ENCODE data around the gene TSPAN31.
A peak's percentile ranks its signal among the peaks of the same experiment; 100 is the strongest.

Gene TSPAN31

DNA sequence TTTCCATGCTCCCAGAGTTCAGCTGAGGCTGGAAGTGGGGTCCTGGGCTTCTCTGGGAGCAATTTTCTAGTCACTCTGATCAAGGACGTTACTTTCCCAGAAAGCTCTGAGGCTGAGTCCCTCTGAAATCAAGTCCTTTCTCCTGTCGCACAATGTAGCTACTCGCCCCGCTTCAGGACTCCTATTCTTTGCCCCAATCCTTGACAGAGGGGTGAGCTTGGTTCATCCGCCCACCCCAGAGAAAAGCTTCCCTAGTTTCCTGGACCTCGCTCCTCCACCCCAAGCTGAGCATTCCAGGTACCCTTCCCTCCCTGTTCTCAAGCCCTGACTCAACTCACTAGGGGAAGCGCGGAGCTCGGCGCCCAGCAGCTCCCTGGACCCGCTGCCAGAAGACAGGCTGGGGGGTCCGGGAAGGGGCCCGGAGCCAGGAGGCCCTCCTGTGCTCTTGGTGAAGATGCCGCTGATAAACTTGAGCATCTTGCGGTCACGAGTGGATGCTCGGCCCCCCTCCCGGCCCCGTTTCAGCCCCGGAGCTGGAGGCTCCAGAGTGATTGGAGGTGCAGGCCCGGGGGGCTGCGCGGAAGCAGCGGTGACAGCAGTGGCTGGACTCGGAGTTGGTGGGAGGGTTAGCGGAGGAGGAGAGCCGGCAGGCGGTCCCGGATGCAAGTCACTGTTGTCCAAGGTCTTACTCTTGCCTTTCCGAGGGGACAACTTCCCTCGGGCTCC is 7.9 kb upstream of the TSPAN31 start:
- TF ChIP-seq GATA1 (IDR thresholded peaks at IDR 0.05; ENCODE audit: low read depth, low read length) = no peak
- TF ChIP-seq POLR2A (IDR thresholded peaks at IDR 0.05; ENCODE audit: low read length) = no peak
- DNase-seq = no peak

DNA sequence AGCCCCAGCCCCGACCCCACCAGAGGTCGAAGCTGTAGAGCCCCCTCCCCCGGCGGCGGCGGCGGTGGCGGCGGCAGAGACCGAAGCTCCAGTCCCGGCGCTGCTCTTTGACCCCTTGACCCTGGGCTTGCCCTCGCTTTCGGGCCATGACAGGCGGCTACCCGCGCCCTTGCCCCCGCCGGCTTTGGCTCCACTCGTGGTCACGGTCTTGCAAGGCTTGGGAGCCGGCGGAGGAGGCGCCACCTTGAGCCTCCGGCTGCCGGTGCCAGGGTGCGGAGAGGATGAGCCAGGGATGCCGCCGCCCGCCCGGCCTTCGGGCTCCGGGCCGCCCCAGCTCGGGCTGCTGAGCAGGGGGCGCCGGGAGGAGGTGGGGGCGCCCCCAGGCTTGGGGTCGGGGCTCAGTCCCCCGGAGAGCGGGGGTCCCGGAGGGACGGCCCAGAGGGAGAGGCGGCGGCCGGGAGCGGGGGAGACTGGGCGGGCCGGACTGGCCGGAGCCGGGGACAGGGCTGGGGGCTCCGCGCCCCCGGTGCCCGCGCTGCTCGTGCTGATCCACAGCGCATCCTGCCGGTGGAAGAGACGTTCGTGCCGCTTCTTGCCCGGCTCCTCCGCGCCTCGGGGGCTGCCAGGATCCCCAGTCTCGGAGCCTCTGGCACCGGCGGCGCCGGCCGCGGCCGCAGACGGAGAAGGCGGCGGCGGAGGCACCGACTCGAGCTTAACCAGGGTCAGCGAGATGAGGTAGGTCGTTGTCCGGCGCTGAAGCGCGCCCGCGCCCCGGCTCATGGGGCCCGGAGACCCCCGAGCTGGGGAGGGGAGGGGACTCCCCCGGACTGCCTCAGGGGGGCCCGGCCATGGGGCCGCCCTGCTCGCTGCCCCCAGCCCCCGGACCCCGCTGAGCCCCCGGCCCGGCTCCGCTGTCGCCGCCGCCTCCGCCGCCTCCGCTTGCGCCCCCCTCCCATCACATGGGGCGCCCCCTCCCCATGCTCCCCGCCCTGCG is 7.1 kb upstream of the TSPAN31 start:
- TF ChIP-seq GATA1 (IDR thresholded peaks at IDR 0.05; ENCODE audit: low read depth, low read length) = no peak
- TF ChIP-seq POLR2A (IDR thresholded peaks at IDR 0.05; ENCODE audit: low read length) = no peak
- no peak for DNase-seq

DNA sequence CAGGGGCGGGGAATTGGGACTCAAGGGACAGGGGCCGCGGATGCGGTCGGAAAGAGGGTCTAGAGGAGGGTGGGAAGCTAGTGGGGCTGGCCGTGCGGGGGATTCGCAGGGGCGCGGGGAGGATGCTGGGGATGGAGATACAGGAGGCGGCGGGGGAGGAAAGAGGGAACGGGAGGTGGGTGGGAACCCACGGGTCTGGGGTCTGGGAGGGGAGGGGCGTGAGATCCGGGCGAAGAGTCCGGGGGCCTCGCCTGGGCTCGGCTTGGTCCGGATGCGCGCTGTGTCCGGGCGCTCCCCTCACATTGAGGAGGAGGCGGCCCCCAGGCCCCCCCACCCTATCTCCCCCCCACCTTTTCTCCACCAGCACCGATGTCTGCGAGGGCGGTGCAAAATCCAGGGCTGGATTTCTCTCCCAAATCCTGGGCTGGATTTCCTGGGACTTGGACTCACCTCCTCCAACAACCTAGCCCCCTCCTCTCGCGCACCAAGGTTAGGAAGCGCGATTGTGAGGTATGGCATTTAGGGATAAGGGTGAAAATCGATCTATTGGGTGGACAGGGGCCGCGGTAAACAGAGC is 6.1 kb upstream of the TSPAN31 start, which contains the start of gene AGAP2:
Gene AGAP2, minus strand, starts transcription at position 82 of the 577 bp plus-strand sequence. CDS start 496 bp downstream, outside the sequence.
- TF ChIP-seq GATA1 (IDR thresholded peaks at IDR 0.05; ENCODE audit: low read depth, low read length) = no peak
- no peak for TF ChIP-seq POLR2A (IDR thresholded peaks at IDR 0.05; ENCODE audit: low read length)
- no peak for DNase-seq

DNA sequence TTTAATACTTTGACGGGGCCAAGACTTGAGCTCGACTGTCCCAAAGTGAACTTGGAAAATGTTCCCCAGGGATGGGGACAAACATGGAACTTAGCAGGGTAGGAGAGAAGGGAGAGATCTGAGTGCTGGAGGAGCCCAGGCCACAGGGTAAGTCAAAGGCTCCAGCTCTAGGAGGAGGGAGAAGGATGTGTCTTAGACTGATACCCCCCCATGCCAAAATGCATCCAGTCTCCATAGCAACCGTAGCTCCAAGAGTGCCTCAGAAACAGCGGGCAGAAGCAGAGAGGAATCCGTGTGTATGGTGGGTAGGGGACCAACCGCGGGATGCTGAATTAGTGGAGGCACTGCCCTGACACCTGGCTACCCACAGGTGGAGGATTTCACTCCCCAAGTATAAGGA is 5.5 kb upstream of the TSPAN31 start:
- DNase-seq = no peak
- no peak for TF ChIP-seq POLR2A (IDR thresholded peaks at IDR 0.05; ENCODE audit: low read length)
- no peak for TF ChIP-seq GATA1 (IDR thresholded peaks at IDR 0.05; ENCODE audit: low read depth, low read length)

DNA sequence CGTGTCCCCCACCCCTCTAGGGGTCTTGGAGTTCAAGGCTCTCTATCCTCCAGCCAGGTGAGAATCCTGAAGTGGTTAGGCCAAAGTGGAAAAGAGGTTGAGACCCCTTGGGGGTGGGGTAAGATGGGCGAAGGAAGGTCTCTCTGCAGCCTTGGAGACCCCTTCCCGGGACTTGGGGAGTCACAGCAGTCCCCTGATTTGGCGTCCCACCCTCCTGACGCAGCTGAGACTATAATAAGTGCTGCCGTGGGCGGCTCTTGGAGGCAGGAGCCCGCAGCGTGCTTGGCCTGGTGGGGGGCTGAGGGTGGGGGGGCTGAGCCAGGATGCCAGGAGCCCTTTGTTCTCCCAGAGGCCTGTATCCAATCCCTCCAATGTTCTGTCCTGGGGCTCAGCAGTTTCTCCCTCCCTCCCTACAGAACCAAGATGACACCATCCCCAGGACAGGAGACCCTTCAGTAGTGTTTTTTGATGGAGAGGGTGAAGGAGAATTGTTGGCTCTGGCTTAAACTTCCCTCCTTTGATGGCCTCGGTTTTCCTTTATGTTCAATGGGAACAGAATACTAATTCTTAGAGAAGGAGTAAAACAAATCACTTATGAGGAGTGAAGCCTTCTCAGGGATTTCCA is 4.8 kb upstream of the TSPAN31 start:
- no peak for DNase-seq
- no peak for TF ChIP-seq GATA1 (IDR thresholded peaks at IDR 0.05; ENCODE audit: low read depth, low read length)

DNA sequence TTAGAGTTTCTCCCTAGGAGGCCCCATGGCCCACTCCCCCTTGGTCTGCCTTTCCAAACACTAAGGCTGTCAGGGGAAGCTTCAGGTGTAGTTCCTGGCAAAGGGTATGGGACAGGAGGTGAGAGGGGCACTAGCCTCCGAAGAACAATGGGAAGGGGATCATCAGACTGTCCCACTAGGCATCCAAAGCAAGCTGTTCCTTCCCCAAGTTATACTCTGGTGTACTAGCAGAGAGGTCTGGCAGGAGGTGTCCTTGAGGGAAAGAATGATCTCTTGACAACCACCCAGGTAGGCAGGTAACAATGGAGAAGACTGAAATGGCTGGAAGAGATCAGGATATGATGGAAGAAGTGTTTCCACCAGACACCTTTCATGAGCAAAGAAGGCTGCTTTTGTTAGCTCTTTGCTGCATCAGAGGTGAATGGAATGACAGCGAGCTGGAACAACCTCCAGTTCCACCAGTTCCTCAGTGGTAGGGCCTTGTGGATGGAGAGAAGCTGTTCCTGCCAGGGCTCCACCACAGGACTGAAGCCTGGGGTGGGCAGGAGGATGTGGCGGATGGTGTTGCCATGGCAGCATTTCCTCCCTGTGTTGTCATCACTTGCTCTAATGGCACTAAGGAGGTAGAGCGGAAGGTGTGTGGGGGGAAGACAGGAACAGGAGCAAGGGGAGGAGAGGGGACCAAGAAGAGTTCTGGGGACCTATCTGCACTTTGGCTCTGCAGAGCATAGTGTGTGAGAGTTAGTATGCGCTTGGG is 4.0 kb upstream of the TSPAN31 start:
- no peak for DNase-seq
- TF ChIP-seq GATA1 (IDR thresholded peaks at IDR 0.05; ENCODE audit: low read depth, low read length) (no peak), POLR2A (IDR thresholded peaks at IDR 0.05; ENCODE audit: low read length) (no peak)

DNA sequence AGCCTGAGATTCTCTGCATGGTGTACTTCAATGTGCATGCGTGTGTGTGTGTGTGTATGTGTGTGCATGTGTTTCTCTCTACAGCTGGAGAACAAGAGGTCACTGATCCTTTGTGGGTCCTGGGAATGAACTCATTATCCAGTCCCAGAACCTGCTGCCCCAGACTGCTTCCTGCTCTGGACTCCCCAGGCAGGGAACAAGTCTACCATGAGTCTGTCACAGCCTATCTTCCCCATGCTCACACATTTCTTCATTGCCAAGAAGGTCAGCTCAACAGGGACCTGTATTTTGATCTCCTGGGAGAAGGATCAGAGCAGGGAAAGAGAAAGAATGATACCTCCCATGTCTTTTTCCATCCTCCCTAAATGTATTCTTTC is 3.4 kb upstream of the TSPAN31 start:
- DNase-seq = no peak
- TF ChIP-seq GATA1 (IDR thresholded peaks at IDR 0.05; ENCODE audit: low read depth, low read length) (no peak), POLR2A (IDR thresholded peaks at IDR 0.05; ENCODE audit: low read length) (no peak)

DNA sequence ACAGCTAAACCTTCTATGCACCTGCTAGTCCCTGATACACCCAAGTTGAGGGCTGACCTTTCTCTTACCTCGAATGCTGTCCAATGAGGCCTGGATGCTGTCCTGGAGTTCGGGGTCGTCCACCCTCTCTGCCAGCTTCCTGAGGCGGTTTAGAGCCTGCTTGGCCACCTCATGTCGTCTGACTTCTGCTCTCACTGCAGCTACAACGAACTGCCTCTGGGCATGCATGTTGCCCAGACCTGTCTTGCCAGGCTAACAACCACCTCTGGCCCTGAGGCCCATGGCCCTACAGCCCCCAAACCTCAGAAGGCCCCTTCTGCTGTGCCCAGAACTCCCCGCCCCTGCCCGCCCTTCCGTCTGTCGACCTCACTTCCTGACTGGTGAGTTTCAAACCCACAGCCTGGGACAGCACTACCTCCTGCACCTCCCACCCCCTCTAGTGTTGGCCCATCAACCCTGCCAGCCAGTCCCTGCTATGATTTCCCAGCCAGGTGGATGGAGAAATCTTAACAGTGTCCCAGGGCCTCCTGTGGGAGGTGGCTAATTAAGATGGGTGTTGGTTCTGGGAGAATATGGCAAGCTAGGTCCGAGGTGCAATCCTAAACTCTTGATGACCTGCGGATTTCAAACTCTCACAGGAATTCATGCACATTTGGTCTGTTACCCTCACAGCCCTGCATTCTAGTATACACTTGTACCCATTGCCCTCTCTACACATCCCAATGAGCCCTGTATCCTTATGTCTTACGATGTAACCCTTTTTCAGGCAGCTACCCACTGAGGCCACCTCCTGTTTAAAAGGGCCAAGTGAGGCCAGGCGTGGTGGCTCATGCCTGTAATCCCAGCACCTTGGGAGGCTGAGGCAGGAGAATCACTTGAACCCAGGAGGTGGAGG is 2.7 kb upstream of the TSPAN31 start:
- peak; percentile 27 to 31 for DNase-seq
- no peak for TF ChIP-seq POLR2A (IDR thresholded peaks at IDR 0.05; ENCODE audit: low read length)
- no peak for TF ChIP-seq GATA1 (IDR thresholded peaks at IDR 0.05; ENCODE audit: low read depth, low read length)

DNA sequence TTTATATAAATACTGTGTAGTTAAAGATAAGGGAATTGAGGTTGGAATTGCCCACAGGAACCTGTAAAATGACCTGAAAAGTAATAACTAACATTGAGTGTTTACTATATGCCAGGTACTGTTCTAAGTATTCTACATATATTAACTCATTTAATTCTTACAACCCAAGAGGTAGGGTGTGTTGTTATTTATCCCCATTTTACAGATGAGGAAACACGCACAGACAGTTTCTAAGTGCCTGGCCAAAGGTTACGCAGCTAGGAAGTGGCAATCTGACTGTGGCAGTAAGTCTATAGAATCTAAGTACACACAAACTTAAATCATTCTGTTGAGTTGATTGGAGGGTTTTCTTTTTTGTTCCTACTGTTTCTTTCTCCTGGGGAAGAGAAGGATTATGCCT is 1.1 kb upstream of the TSPAN31 start:
- no peak for DNase-seq
- no peak for TF ChIP-seq POLR2A (IDR thresholded peaks at IDR 0.05; ENCODE audit: low read length)
- TF ChIP-seq GATA1 (IDR thresholded peaks at IDR 0.05; ENCODE audit: low read depth, low read length) = no peak

DNA sequence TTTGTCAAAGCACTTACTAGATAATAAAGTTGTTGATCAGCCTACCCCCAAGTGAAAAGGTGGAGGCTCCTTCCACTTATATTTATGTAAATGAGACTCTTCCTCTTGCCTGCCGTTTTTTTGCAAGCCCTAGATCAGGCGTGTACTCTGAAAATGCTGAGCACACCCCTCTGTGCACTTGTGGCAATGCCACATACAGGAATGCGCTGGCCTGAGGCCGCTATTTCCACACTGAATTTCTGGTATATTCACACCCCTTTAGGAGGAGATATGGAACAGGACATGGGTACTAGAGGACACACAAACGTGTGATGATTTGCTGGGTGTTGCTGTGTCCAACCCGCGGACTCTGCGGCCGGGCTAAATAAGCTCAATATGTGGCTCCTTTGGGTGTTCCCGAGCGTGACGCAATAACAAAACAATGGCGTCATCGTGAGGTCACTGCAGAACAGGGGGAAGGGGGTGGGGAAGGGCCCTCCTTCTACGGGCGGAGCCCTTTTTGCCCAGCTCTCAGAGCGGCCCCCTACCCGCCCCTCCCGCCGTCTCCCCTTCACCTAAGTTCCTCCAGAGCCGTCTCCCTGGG is 554 bp upstream of the TSPAN31 start:
- TF ChIP-seq POLR2A (IDR thresholded peaks at IDR 0.05; ENCODE audit: low read length) (no peak), GATA1 (IDR thresholded peaks at IDR 0.05; ENCODE audit: low read depth, low read length) (no peak)
- peak; percentile 91 to 93 for DNase-seq

DNA sequence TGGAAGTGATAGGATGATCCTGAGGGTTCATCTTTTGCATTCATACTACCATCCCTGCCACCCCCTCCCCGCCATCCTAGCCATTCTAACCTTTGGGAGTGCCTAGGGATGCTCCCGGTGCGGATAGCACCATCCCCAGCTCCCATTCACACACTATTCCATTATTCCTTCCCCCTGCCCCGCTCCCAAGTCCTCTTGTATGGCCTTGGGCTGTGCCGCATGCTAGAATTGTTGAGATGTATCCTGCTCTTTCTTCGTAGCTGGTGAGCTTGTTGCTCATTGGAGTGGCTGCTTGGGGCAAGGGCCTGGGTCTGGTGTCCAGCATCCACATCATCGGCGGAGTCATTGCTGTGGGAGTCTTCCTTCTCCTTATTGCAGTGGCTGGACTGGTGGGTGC is 644 bp downstream of the TSPAN31 start:
- DNase-seq = no peak
- TF ChIP-seq GATA1 (IDR thresholded peaks at IDR 0.05; ENCODE audit: low read depth, low read length) = no peak
- peak; percentile 73 for TF ChIP-seq POLR2A (IDR thresholded peaks at IDR 0.05; ENCODE audit: low read length)

DNA sequence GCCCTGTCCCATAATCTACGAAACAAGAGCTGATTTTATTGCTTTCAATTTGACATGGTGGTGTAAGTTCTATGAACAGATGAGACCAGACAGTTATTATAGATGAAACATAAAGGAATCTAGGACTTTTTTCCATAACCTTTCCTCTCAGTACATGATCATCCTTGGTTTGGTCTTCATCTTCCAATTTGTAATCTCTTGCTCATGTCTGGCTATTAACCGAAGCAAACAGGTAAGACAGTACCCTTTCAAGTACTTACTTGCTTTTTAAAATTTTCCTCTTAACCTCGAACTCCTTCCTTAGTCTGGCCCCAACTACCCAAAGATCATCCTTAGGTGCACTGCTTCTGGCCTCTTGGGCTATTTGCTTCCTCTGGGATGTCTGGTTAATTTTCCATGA is 1.2 kb downstream of the TSPAN31 start:
- TF ChIP-seq GATA1 (IDR thresholded peaks at IDR 0.05; ENCODE audit: low read depth, low read length) (no peak), POLR2A (IDR thresholded peaks at IDR 0.05; ENCODE audit: low read length) (no peak)
- no peak for DNase-seq
